NCI-H2107 treated with DMSO at 0.1 percent for 48 hours (cell line): ENCODE data around the gene NCL.
"Not testable (repeated sequence)": the region's sequence is repeated elsewhere in the genome, so short reads cannot be mapped to it uniquely, and the experiment has no call there.

ENCODE experiments used
- DNase-seq: peaks from one replicate; lab custom pipeline; 2025; ENCODE audit not compliant: unreplicated experiment; lab: John Stamatoyannopoulos, UW

NCL gene

DNA sequence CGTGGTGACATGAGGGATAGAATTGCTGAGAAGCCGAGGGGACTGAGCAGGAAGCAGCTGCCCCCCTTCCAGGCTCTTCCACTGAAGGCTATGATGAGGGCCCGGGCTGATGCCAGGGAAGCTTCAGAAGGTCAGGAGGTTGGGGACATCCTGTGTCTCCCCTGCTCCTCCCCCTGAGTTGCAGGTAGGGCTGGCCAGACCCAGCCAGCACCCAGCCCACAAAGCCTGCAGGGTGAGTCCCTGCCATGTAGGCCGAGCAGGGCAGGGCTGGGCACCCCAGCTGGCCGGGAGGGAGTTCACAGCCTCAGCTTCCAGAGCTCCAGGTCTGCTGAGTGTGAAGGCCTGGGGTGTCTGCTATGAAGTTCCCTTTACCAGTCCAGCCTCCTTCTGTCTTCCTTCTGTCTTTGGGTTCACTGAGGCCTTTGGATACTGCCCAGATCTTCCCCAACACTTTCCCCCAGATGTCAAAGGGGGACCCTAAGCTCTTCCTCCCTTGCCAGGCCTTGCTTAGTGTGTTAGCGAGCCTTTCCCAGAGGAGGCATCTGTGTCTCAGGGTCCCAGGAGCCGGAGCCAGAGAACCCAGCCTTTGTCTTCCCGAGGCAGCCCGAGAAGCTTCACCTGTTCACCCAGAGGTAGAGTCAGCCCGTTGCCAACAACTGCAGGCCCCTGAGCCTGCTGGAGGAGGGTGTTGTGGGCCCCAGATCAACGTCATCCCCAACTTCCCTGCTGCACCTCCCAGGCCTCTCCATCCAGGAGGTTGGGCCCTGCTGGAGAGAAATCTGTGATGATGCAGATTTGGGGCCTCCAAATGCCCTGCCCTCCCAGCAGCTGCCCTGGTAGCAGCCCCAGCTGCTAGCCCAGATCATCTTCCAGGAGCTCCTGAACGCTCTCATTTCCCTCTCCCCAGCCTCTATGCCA is 3.6 kb upstream of the NCL start:
- DNase-seq: no peak

GRCh38 chr2:231467016-231467545 is 2.8 kb upstream of the NCL start:
- DNase-seq: no peak

GRCh38 chr2:231464576-231465540 is 574 bp upstream of the NCL start:
- DNase-seq: peak; percentile 90

- DNase-seq: no peak
These were observed 1.4 kb downstream of the NCL start for GRCh38 chr2:231462729-231463465.

- no peak for DNase-seq
These were observed 2.7 kb downstream of the NCL start for GRCh38 chr2:231461516-231461971.

- not testable (repeated sequence) for DNase-seq
These were observed 3.4 kb downstream of the NCL start for GRCh38 chr2:231460841-231461240.

- no peak for DNase-seq
These were observed 4.0 kb downstream of the NCL start for GRCh38 chr2:231460073-231460835.

DNA sequence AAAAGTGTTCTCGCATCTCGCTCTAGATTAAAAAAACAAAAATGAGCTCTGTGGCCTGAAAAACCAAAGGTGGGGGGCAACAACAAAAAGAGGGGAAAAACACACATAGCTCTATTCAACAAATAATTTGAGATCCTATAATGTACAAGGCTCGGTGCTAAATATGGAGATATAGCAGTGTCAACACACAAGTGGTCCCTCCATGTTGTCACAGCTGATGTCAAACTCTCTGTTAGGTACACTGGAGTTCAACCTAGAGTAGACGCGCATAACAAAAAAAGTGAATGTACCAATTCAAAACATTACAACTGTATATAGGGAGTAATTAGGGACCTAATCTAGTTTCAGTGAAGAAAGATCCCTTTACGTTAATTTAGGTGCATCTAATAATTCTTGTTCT is 5.9 kb downstream of the NCL start:
- no peak for DNase-seq

GRCh38 chr2:231457101-231457500 is 7.2 kb downstream of the NCL start:
- DNase-seq: no peak

- no peak for DNase-seq
These were observed 7.8 kb downstream of the NCL start for GRCh38 chr2:231456295-231457004.

GRCh38 chr2:231455890-231456289 is 8.4 kb downstream of the NCL start:
- no peak for DNase-seq

- no peak for DNase-seq
These were observed 9.1 kb downstream of the NCL start for GRCh38 chr2:231455222-231455621.

DNA sequence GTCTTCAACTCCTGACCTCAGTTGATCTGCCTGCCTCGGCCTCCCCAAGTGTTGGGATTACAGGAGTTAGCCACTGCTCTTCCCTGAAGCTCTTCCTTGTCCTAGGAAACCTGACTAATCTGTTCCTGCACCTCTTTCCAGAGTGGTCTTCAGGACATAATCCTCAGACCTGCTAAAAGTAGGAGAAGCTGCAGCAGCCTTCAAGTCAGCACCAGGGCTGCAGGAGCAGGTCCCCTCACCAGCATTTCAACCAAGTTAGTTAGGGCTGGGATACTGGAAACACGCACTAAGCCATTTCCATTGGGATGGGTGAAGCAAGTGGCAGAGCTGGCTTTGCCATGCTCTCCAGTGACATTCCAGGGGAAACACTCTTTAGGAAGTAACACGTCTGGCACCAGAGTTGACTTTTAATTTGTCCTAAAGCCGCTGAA is 9.9 kb downstream of the NCL start:
- no peak for DNase-seq

GRCh38 chr2:231452799-231453508 is 11.3 kb downstream of the NCL start:
- no peak for DNase-seq

- no peak for DNase-seq
These were observed 13.7 kb downstream of the NCL start for GRCh38 chr2:231450548-231450989.

- no peak for DNase-seq
These were observed 14.7 kb downstream of the NCL start for GRCh38 chr2:231449503-231450054.

- no peak for DNase-seq
These were observed 27.3 kb downstream of the NCL start for GRCh38 chr2:231436957-231437356.

DNA sequence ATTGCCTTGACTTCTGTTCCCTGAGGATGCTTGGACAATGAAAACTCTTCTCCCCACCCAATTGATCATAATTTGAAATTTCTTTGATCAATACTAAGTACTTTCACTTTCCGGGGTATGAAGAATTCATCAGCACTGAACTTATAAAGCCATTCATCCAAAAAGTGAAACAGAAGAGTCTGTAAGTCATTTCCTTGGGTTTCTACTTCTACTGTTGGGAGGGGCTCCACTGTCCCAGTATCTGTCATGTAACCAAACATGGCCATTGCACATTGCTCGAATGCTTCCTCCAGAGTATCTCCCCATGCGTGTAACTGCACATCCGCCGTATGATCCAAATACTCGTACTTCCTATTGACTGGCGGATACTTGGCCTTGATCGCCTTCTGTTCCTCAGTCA is 30.3 kb downstream of the NCL start:
- no peak for DNase-seq
